Measurements from ENCODE around the gene PRKRA. TPM values are rescaled to one million over a fixed set of nuclear protein-coding genes. Genes with fewer than 3 reads are reported as not detected.

The PRKRA gene
- 10 to 100 TPM; 21.5 to 35.9 TPM for total RNA-seq

- Histone ChIP-seq H3K27me3 (no peaks in the 10 kb centered on the region), H3K4me1 (peaks cover 25% of the 10 kb centered on the region), H3K36me3 (replicated peaks in 1 of 2; ENCODE audit: insufficient read depth in 1 of 2, low read depth in 2 of 2) (peaks cover 3 to 6% of the 10 kb centered on the region in 2 donors), H3K27ac (peak within 1 kb of the TSS; percentile 90 to 100 (median 96)), H3K4me3 (peak within 1 kb of the TSS; percentile 55 to 65), H3K9me3 (no peaks in the 10 kb centered on the region)
- WGBS, 2 donors = 0% methylated on average over 6 to 76 of the region's 76 CpGs
- DNase-seq (peak; percentile 98), ATAC-seq (peak; percentile 93)
- peak in 4 of 7 experiments; percentile 16 to 35 (median 32) for TF ChIP-seq CTCF (IDR thresholded peaks at IDR 0.05)
- peak; percentile 96 to 97 (median 96) for TF ChIP-seq POLR2A (IDR thresholded peaks at IDR 0.05)
- intact Hi-C loops (cut with DNase I) = no loop called here
These were observed at the start of gene PRKRA, which contains the start of gene PJVK for GRCh38 chr2:178450774-178451525. TSS of gene PRKRA (minus strand) at chr2:178451175. CDS start at chr2:178451030, 145 bp downstream. TSS of gene PJVK (plus strand) at chr2:178451378. CDS start at chr2:178453410, 2,032 bp downstream.

- TF ChIP-seq CTCF (IDR thresholded peaks at IDR 0.05) (no peak), POLR2A (IDR thresholded peaks at IDR 0.05) (no peak)
- WGBS, 2 donors = 91 to 98% methylated on average over 3 of the region's 3 CpGs
- intact Hi-C loops (cut with DNase I) = no loop called here
- H3K4me1 ChIP-seq = no peaks in the 10 kb centered on the region
- ATAC-seq = no peak
- no peak for DNase-seq
- H3K4me3 ChIP-seq = no peak overlapping the region
- no peaks in the 10 kb centered on the region for H3K9me3 ChIP-seq
- H3K36me3 ChIP-seq (replicated peaks in 1 of 2; ENCODE audit: insufficient read depth in 1 of 2, low read depth in 2 of 2) = peaks cover 5 to 27% of the 10 kb centered on the region in 2 donors
- no peaks in the 10 kb centered on the region for H3K27me3 ChIP-seq
- no peak overlapping the region for H3K27ac ChIP-seq
These were observed 48.7 kb upstream of the PRKRA start for GRCh38 chr2:178499640-178500039.

- peaks cover 5 to 31% of the 10 kb centered on the region in 2 donors for H3K36me3 ChIP-seq (replicated peaks in 1 of 2; ENCODE audit: insufficient read depth in 1 of 2, low read depth in 2 of 2)
- H3K27ac ChIP-seq = no peak overlapping the region
- no peak for ATAC-seq
- H3K4me1 ChIP-seq = no peaks in the 10 kb centered on the region
- TF ChIP-seq CTCF (IDR thresholded peaks at IDR 0.05) = no peak
- no peak for TF ChIP-seq POLR2A (IDR thresholded peaks at IDR 0.05)
- intact Hi-C loops (cut with DNase I) = no loop called here
- no peaks in the 10 kb centered on the region for H3K27me3 ChIP-seq
- no peak for DNase-seq
- no peak overlapping the region for H3K4me3 ChIP-seq
- H3K9me3 ChIP-seq = no peaks in the 10 kb centered on the region
These were observed 47.2 kb upstream of the PRKRA start for GRCh38 chr2:178498137-178498536.

- no peak overlapping the region for H3K4me3 ChIP-seq
- WGBS, 2 donors = 59 to 61% methylated on average over 4 of the region's 4 CpGs
- H3K27me3 ChIP-seq = no peaks in the 10 kb centered on the region
- TF ChIP-seq POLR2A (IDR thresholded peaks at IDR 0.05) = no peak
- no peak for TF ChIP-seq CTCF (IDR thresholded peaks at IDR 0.05)
- intact Hi-C loops (cut with DNase I) = no loop called here
- H3K4me1 ChIP-seq = no peaks in the 10 kb centered on the region
- ATAC-seq = no peak
- peaks cover 5 to 32% of the 10 kb centered on the region in 2 donors for H3K36me3 ChIP-seq (replicated peaks in 1 of 2; ENCODE audit: insufficient read depth in 1 of 2, low read depth in 2 of 2)
- no peaks in the 10 kb centered on the region for H3K9me3 ChIP-seq
- no peak overlapping the region for H3K27ac ChIP-seq
- no peak for DNase-seq
These were observed 45.1 kb upstream of the PRKRA start for GRCh38 chr2:178496049-178496448.

- 83 to 89% methylated on average over 6 of the region's 6 CpGs for WGBS, 2 donors
These were observed 40.6 kb upstream of the PRKRA start for GRCh38 chr2:178491612-178492011.

More at GRCh38 chr2:178491612-178492011, 40.6 kb upstream of the PRKRA start:
- DNase-seq = no peak
- no peaks in the 10 kb centered on the region for H3K9me3 ChIP-seq
- no peaks in the 10 kb centered on the region for H3K27me3 ChIP-seq
- peaks cover 0 to 26% of the 10 kb centered on the region in 2 donors for H3K36me3 ChIP-seq (replicated peaks in 1 of 2; ENCODE audit: insufficient read depth in 1 of 2, low read depth in 2 of 2)
- H3K4me1 ChIP-seq = no peaks in the 10 kb centered on the region
- no peak for ATAC-seq
- no peak overlapping the region for H3K4me3 ChIP-seq
- TF ChIP-seq POLR2A (IDR thresholded peaks at IDR 0.05) (no peak), CTCF (IDR thresholded peaks at IDR 0.05) (no peak)
- H3K27ac ChIP-seq = no peak overlapping the region
- intact Hi-C loops (cut with DNase I) = no loop called here

Measured in body of pancreas (tissue), 4 donors.